ENCODE results near the gene PPP5C. TPM values are rescaled to one million over a fixed set of nuclear protein-coding genes. Genes with fewer than 3 reads are reported as not detected.
"Not testable (repeated sequence)": the region's sequence is repeated elsewhere in the genome, so short reads cannot be mapped to it uniquely, and the experiment has no call there.

The PPP5C gene
- total RNA-seq, 2 donors from 2014 or later = 60.0 to 127 TPM

DNA sequence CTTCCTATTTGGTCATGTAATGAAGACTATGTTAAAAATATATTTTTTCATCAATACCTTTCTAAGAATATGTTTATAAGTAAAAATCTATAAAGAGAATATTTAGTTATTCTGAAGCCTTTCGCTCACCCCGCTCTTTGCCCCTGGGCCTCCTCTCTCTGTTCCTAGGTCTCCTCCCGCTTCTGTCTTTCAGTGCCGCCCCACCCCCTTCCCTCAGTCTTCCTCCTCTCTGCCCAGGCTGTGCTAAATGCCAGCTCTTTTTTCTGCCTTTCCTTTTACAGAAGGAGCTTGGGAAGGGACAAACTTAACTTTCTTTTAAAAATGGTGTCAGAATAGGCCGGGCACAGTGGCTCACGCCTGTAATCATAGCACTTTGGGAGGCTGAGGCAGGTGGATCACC is 27.3 kb upstream of the PPP5C start:
- Mint-ChIP-seq H3K27ac (no peak overlapping the region), H3K36me3 (ENCODE audit: low read depth) (no peaks in the 10 kb centered on the region), H3K9me3 (no peaks in the 10 kb centered on the region), H3K4me1 (no peaks in the 10 kb centered on the region), H3K4me3 (no peak overlapping the region), H3K27me3 (no peaks in the 10 kb centered on the region)
- ATAC-seq (replicated peaks) = no peak

DNA sequence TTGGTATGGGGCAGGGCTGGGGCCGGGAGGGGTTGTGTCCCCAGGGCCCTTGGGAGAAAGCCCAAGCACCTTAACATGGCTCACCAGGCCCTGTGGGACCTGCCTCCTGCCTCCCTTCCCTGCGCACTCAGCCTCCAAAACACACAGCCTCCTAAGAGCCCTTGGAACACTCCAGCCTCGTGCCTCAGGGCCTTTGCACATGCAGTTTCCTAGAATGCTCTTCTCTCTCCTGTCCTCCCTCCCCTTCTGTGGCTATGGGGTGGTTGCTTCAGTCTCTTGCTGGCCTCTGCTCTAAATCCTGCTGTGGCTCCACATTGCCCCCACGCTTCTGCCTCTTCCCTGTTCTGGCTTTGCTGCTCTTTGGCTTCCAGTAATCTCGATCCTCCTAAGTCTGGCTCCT is 26.3 kb upstream of the PPP5C start:
- Mint-ChIP-seq H3K27me3 (no peaks in the 10 kb centered on the region), H3K4me3 (no peak overlapping the region), H3K27ac (peak overlapping the region; percentile 37), H3K9me3 (no peaks in the 10 kb centered on the region), H3K36me3 (ENCODE audit: low read depth) (no peaks in the 10 kb centered on the region), H3K4me1 (no peaks in the 10 kb centered on the region)
- ATAC-seq (replicated peaks) = no peak

- no peaks in the 10 kb centered on the region for H3K27me3 Mint-ChIP-seq
- no peak overlapping the region for H3K27ac Mint-ChIP-seq
- no peak overlapping the region for H3K4me3 Mint-ChIP-seq
- no peaks in the 10 kb centered on the region for H3K36me3 Mint-ChIP-seq (ENCODE audit: low read depth)
- no peaks in the 10 kb centered on the region for H3K9me3 Mint-ChIP-seq
- H3K4me1 Mint-ChIP-seq = no peaks in the 10 kb centered on the region
- no peak for ATAC-seq (replicated peaks)
Observed at GRCh38 chr19:46321653-46322052, 25.2 kb upstream of the PPP5C start.

DNA sequence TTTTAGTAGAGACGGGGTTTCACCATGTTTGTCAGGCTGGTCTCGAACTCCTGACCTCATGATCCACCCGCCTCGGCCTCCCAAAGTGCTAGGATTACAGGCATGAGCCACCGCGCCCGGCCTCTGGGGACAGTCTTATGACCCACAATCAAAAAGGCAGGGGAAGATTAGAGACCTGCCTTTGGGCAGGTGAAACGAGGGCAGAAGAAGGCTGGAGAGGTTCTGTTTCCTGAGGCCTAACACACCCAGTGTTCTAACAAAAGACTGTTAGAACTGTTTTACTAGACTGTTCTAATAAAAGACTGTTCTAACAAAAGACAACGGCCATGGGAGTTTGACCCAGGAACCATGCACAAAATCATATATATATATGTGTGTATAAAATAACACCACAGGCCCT is 23.7 kb upstream of the PPP5C start:
- H3K4me1 Mint-ChIP-seq; H3K9me3 Mint-ChIP-seq; H3K4me3 Mint-ChIP-seq; H3K27ac Mint-ChIP-seq; H3K27me3 Mint-ChIP-seq; H3K36me3 Mint-ChIP-seq (ENCODE audit: low read depth); ATAC-seq (replicated peaks): not testable (repeated sequence)

DNA sequence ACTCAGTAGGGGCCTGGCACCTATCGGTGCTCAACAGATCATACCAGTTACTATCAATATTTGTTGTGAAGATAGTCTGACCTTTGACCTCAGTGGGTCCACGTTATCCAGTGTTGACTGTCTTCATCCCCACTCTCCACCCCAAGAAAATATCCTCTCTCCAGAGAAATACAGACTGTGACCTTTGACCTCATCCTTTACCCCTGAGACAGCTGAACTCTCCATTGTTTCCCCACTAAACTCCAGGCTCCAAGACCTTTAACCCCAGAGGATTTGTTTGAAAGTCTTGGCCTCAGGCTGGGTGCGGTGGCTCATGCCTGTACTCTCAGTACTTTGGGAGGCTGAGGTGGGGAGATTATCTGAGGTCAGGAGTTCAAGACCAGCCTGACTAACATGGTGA is 22.6 kb upstream of the PPP5C start:
- Mint-ChIP-seq H3K27ac (no peak overlapping the region), H3K27me3 (peaks cover under 1% of the 10 kb centered on the region), H3K9me3 (peaks cover 10% of the 10 kb centered on the region), H3K36me3 (ENCODE audit: low read depth) (no peaks in the 10 kb centered on the region), H3K4me1 (no peaks in the 10 kb centered on the region), H3K4me3 (no peak overlapping the region)
- ATAC-seq (replicated peaks) = no peak

DNA sequence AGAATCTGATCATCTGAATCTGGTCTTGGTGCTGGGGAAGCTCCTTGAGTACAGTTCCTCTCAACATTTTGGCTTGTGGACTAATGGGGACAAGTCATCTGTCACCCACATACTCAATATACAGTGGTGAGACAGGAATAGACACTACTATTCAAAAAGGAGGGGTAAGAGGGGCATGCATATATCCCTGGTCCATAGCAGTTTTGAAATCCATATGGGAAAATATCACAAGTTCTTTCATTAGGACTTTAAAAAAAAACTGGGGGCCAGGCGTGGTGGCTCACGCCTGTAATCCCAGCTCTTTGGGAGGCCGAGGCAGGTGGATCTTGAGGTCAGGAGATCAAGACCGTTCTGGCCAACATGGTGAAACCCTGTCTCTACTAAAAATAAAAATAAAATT is 20.3 kb upstream of the PPP5C start:
- no peak for ATAC-seq (replicated peaks)
- no peak overlapping the region for H3K27ac Mint-ChIP-seq

DNA sequence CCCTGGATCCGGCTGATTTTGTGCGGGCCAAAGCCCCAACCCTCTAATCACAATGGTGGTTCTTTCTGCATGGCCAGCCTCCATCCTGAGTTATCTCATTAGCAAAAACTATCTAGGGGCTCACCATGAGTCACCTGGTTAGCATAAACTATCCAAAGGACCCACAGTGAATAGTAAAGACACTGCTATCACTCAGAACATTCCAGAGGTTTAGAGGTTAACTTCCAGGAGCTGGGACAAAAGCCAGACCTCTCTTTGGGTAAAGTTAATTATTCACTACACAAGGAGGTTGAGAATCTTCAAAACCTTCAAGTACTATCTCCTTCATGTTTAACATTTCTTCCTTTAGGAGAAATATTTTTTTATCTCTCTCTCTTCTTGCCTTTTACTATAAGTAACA is 18.8 kb upstream of the PPP5C start:
- Mint-ChIP-seq H3K4me3 (no peak overlapping the region), H3K36me3 (ENCODE audit: low read depth) (no peaks in the 10 kb centered on the region), H3K27ac (no peak overlapping the region), H3K9me3 (peaks cover 18% of the 10 kb centered on the region), H3K27me3 (peaks cover 11% of the 10 kb centered on the region), H3K4me1 (no peaks in the 10 kb centered on the region)
- no peak for ATAC-seq (replicated peaks)

More for the DNA sequence above, 20.3 kb upstream of the PPP5C start:
- Mint-ChIP-seq H3K4me1 (no peaks in the 10 kb centered on the region), H3K4me3 (no peak overlapping the region), H3K36me3 (ENCODE audit: low read depth) (no peaks in the 10 kb centered on the region), H3K27me3 (peaks cover 11% of the 10 kb centered on the region), H3K9me3 (peaks cover 18% of the 10 kb centered on the region)

- H3K36me3 Mint-ChIP-seq (ENCODE audit: low read depth) = no peaks in the 10 kb centered on the region
- no peak overlapping the region for H3K4me3 Mint-ChIP-seq
- no peak overlapping the region for H3K27ac Mint-ChIP-seq
- no peaks in the 10 kb centered on the region for H3K4me1 Mint-ChIP-seq
- no peak for ATAC-seq (replicated peaks)
- peaks cover 11% of the 10 kb centered on the region for H3K27me3 Mint-ChIP-seq
- H3K9me3 Mint-ChIP-seq = peaks cover 18% of the 10 kb centered on the region
Observed at GRCh38 chr19:46330319-46330918, 16.5 kb upstream of the PPP5C start.

GRCh38 chr19:46337487-46337886 is 9.4 kb upstream of the PPP5C start:
- no peak for ATAC-seq (replicated peaks)
- Mint-ChIP-seq H3K27ac (no peak overlapping the region), H3K4me1 (no peaks in the 10 kb centered on the region), H3K9me3 (no peaks in the 10 kb centered on the region), H3K36me3 (ENCODE audit: low read depth) (no peaks in the 10 kb centered on the region), H3K4me3 (no peak overlapping the region), H3K27me3 (peaks cover 4% of the 10 kb centered on the region)

DNA sequence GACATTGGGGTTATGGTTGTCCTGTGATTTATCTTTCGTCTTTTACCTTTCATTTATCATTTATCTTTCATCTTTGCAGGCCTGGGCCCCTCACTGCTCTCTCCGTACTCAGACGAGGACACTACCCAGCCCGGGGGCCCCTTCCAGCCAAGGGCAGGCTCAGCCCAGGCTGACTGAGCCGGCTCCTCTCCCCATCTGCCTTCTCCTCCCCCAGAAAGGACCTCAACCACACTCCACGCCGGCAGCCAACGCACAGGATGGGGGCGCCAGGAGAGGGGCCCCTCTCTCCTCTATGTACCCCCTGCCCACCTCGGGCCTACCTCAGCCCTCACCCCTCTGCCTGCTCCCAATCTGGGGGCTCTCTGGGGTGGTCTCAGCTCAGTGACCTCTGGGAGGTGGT is 7.4 kb upstream of the PPP5C start:
- H3K4me1 Mint-ChIP-seq = no peaks in the 10 kb centered on the region
- H3K36me3 Mint-ChIP-seq (ENCODE audit: low read depth) = no peaks in the 10 kb centered on the region
- H3K27ac Mint-ChIP-seq = no peak overlapping the region
- H3K4me3 Mint-ChIP-seq = no peak overlapping the region
- no peak for ATAC-seq (replicated peaks)
- H3K27me3 Mint-ChIP-seq = peaks cover 4% of the 10 kb centered on the region
- H3K9me3 Mint-ChIP-seq = no peaks in the 10 kb centered on the region

DNA sequence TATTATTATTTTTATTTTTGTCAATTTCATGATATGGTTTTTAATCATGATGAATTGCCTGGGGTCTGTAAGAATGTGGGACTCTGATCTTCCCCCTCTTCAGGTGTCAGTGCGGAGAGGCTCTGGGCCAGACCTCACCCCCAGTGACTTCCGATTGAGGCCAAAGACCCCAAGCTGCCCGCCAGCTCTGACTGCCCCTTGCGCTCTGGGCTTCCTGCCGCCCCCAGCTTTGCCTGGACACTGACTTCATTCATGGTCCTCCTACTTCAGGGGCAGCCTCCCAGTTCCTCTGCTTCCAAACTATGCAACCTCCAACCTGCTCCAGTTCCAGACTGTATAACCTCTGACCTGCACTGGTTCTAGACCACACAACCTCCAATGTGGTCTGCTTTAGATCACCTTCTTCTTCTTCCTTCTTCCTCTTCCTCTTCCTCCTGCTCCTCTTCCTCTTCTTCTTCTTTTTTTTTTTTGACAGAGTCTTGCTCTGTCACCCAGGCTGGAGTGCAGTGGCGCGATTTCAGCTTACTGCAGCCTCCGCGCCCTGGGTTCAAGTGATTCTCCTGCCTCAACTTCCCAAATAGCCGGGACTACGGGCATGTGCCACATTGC is 6.7 kb upstream of the PPP5C start:
- no peaks in the 10 kb centered on the region for H3K4me1 Mint-ChIP-seq
- no peaks in the 10 kb centered on the region for H3K9me3 Mint-ChIP-seq
- peaks cover 4% of the 10 kb centered on the region for H3K27me3 Mint-ChIP-seq
- no peak for ATAC-seq (replicated peaks)
- H3K27ac Mint-ChIP-seq = no peak overlapping the region
- H3K4me3 Mint-ChIP-seq = no peak overlapping the region
- H3K36me3 Mint-ChIP-seq (ENCODE audit: low read depth) = no peaks in the 10 kb centered on the region

DNA sequence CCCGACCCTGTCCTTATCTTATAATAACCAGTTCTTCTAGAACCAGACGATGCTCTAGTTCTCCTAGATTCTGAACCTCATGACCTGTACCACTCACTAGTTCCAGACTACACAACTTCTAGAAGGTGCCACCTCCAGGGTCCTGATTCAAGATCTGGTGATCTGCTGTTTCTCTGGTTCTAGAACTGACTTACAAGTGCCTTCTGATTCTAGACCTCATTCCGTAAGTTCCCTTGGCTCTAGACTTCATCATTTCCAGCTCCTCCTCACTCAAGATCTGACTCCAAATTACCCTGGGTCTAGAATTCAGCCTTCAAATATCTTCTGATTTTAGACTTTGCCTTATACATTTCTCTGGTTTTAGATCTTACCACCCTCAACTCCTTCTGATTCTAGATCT is 5.0 kb upstream of the PPP5C start:
- ATAC-seq (replicated peaks) = no peak
- no peaks in the 10 kb centered on the region for H3K9me3 Mint-ChIP-seq
- no peak overlapping the region for H3K4me3 Mint-ChIP-seq
- no peak overlapping the region for H3K27ac Mint-ChIP-seq
- no peaks in the 10 kb centered on the region for H3K36me3 Mint-ChIP-seq (ENCODE audit: low read depth)
- H3K4me1 Mint-ChIP-seq = peaks cover 6% of the 10 kb centered on the region
- H3K27me3 Mint-ChIP-seq = peaks cover 4% of the 10 kb centered on the region

GRCh38 chr19:46344363-46344762 is 2.5 kb upstream of the PPP5C start:
- peaks cover 26% of the 10 kb centered on the region for H3K4me1 Mint-ChIP-seq
- peaks cover 12% of the 10 kb centered on the region for H3K36me3 Mint-ChIP-seq (ENCODE audit: low read depth)
- H3K27me3 Mint-ChIP-seq = peaks cover 4% of the 10 kb centered on the region
- no peak overlapping the region for H3K27ac Mint-ChIP-seq
- no peak for ATAC-seq (replicated peaks)
- H3K9me3 Mint-ChIP-seq = no peaks in the 10 kb centered on the region
- H3K4me3 Mint-ChIP-seq = no peak overlapping the region

DNA sequence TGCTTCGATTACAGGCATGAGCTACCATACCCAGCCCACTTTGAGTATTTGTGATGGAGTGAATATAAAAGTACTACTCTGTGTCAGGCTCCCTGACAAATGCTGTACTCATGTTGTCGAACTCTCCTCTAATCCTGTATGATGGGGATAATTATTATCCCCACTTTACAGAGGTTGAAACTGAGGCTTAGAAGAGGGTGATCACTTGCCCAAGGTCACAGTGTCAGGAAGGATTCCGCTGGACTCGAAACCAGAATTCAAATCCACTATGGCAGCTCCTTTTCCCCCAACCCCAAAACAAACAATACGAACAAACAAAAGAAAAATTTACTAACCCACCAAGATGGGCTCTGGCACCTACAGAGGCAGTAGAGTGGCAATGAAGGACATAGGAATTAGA is 1.7 kb upstream of the PPP5C start:
- peak overlapping the region; percentile 93 for H3K4me3 Mint-ChIP-seq
- H3K36me3 Mint-ChIP-seq (ENCODE audit: low read depth) = peaks cover 20% of the 10 kb centered on the region
- H3K27ac Mint-ChIP-seq = no peak overlapping the region
- peaks cover 4% of the 10 kb centered on the region for H3K27me3 Mint-ChIP-seq
- peaks cover 33% of the 10 kb centered on the region for H3K4me1 Mint-ChIP-seq
- no peaks in the 10 kb centered on the region for H3K9me3 Mint-ChIP-seq
- no peak for ATAC-seq (replicated peaks)

DNA sequence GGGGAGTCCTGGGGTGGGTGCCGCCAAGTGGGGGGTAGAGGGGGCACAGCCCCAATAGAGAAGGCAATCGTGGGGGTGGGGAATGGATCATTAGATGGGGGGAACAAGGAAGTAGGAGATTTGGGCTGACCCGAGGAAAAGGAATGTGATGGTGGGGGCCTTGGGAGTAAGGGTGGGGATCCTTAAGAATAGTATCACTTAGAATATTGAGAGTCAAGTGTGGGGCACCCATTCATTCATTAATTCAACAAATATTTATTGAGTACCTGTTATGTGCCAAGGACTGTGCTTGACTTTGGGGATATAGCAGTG is 641 bp downstream of the PPP5C start:
- H3K36me3 Mint-ChIP-seq (ENCODE audit: low read depth) = peaks cover 24% of the 10 kb centered on the region
- ATAC-seq (replicated peaks) = no peak
- no peaks in the 10 kb centered on the region for H3K27me3 Mint-ChIP-seq
- peak overlapping the region; percentile 93 for H3K4me3 Mint-ChIP-seq
- H3K27ac Mint-ChIP-seq = peak overlapping the region; percentile 88
- H3K9me3 Mint-ChIP-seq = no peaks in the 10 kb centered on the region
- peaks cover 42% of the 10 kb centered on the region for H3K4me1 Mint-ChIP-seq

GRCh38 chr19:46347985-46348384 is 1.1 kb downstream of the PPP5C start:
- Mint-ChIP-seq H3K27ac (peak overlapping the region; percentile 88), H3K36me3 (ENCODE audit: low read depth) (peaks cover 27% of the 10 kb centered on the region), H3K4me3 (peak overlapping the region; percentile 93), H3K4me1 (peaks cover 42% of the 10 kb centered on the region), H3K27me3 (no peaks in the 10 kb centered on the region), H3K9me3 (no peaks in the 10 kb centered on the region)
- no peak for ATAC-seq (replicated peaks)

All from activated T-helper 17 cell treated with anti-CD3 and anti-CD28 coated beads, Interleukin-2, amount 50 U/mL, for 72 hours (primary cell).